ENCODE data around the gene MYO3B. TPM values are rescaled to one million over a fixed set of nuclear protein-coding genes. Genes with fewer than 3 reads are reported as not detected.
"Not testable (repeated sequence)": the region's sequence is repeated elsewhere in the genome, so short reads cannot be mapped to it uniquely, and the experiment has no call there.

The MYO3B gene
- total RNA-seq, 2 donors from 2014 or later: 0.09 to 0.74 TPM

- Histone ChIP-seq H3K27ac (no peak overlapping the region), H3K4me1 (replicated peaks) (no peaks in the 10 kb centered on the region), H3K4me3 (no peak overlapping the region), H3K27me3 (replicated peaks; ENCODE audit: insufficient read depth) (no peaks in the 10 kb centered on the region), H3K9me3 (no peaks in the 10 kb centered on the region), H3K36me3 (no peaks in the 10 kb centered on the region)
- intact Hi-C loops (cut with DNase I): no loop called here
- TF ChIP-seq POLR2AphosphoS5 (IDR thresholded peaks at IDR 0.05) (no peak), POLR2A (IDR thresholded peaks at IDR 0.05) (no peak), CTCF (IDR thresholded peaks at IDR 0.05) (no peak)
- WGBS: 85% methylated on average over 8 of the region's 8 CpGs
- DNase-seq (ENCODE audit: low spot score): no peak
Measured at GRCh38 chr2:170466632-170467031, 288.7 kb downstream of the MYO3B start.

- 33% methylated on average over 1 of the region's 1 CpG for WGBS
- no peaks in the 10 kb centered on the region for H3K27me3 ChIP-seq (replicated peaks; ENCODE audit: insufficient read depth)
- H3K4me3 ChIP-seq: no peak overlapping the region
- no peak overlapping the region for H3K27ac ChIP-seq
- no peaks in the 10 kb centered on the region for H3K36me3 ChIP-seq
- H3K4me1 ChIP-seq (replicated peaks): no peaks in the 10 kb centered on the region
- no peak for TF ChIP-seq POLR2A (IDR thresholded peaks at IDR 0.05)
- no peak for TF ChIP-seq CTCF (IDR thresholded peaks at IDR 0.05)
- TF ChIP-seq POLR2AphosphoS5 (IDR thresholded peaks at IDR 0.05): no peak
- intact Hi-C loops (cut with DNase I): no loop called here
- no peak for DNase-seq (ENCODE audit: low spot score)
- H3K9me3 ChIP-seq: no peaks in the 10 kb centered on the region
Measured at GRCh38 chr2:170467568-170468422, 289.8 kb downstream of the MYO3B start.

DNA sequence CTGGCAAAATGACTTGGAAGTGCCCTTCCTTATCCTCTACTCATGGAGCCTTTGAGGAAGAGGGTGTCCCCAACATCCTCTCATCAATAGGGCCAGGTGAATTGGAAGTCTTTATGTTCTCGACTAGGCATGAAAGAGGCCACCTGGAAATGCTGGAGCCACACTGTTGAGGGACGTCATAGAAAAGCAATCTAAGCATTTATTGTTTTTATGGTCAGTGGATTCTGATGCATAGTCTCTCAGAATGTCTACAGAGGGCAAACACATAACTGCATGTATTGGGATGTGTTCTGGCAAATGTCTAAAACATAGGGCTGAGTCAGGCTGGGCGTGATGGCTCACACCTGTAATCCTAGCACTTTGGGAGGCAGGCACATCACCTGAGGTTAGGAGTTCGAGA lies 290.6 kb downstream of the MYO3B start:
- H3K27me3 ChIP-seq (replicated peaks; ENCODE audit: insufficient read depth): no peaks in the 10 kb centered on the region
- TF ChIP-seq POLR2AphosphoS5 (IDR thresholded peaks at IDR 0.05) (no peak), POLR2A (IDR thresholded peaks at IDR 0.05) (no peak), CTCF (IDR thresholded peaks at IDR 0.05) (no peak)
- H3K9me3 ChIP-seq: no peaks in the 10 kb centered on the region
- no peaks in the 10 kb centered on the region for H3K4me1 ChIP-seq (replicated peaks)
- intact Hi-C loops (cut with DNase I): no loop called here
- H3K4me3 ChIP-seq: no peak overlapping the region
- no peaks in the 10 kb centered on the region for H3K36me3 ChIP-seq
- no peak for DNase-seq (ENCODE audit: low spot score)
- H3K27ac ChIP-seq: no peak overlapping the region
- 75% methylated on average over 4 of the region's 4 CpGs for WGBS

- H3K9me3 ChIP-seq; H3K4me3 ChIP-seq; H3K27me3 ChIP-seq (replicated peaks; ENCODE audit: insufficient read depth); H3K4me1 ChIP-seq (replicated peaks); DNase-seq (ENCODE audit: low spot score); H3K27ac ChIP-seq; H3K36me3 ChIP-seq; intact Hi-C loops (cut with DNase I): not testable (repeated sequence)
- WGBS: 98% methylated on average over 4 of the region's 4 CpGs
Measured at GRCh38 chr2:170472498-170472897, 294.6 kb downstream of the MYO3B start.

DNA sequence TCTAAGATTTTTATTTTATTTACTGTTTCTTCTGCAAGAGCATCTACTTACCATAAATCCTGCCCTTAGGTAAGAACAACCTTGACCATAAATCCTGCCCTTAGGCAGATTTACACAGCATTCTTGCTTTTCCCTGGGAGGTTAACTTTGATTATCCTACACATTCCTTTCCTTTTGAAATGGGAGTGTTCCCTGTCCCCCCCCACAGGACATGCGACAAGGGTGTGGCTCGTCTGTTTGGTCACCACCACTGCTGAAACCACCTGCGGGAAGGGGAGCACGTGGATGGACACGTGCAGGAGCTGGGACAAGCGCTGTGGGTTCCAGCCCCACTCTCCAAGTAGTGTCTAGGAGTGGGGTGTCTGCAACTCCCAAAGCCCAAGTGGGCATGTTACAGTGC lies 297.9 kb downstream of the MYO3B start:
- Histone ChIP-seq H3K27ac (no peak overlapping the region), H3K4me1 (replicated peaks) (no peaks in the 10 kb centered on the region), H3K9me3 (no peaks in the 10 kb centered on the region), H3K4me3 (no peak overlapping the region), H3K36me3 (no peaks in the 10 kb centered on the region), H3K27me3 (replicated peaks; ENCODE audit: insufficient read depth) (no peaks in the 10 kb centered on the region)
- intact Hi-C loops (cut with DNase I): no loop called here
- no peak for TF ChIP-seq POLR2AphosphoS5 (IDR thresholded peaks at IDR 0.05)
- TF ChIP-seq POLR2A (IDR thresholded peaks at IDR 0.05): no peak
- TF ChIP-seq CTCF (IDR thresholded peaks at IDR 0.05): no peak
- DNase-seq (ENCODE audit: low spot score): no peak
- WGBS: 52% methylated on average over 6 of the region's 6 CpGs

Data from prostate gland (tissue), 2 donors.